ENCODE data around the gene ANKRD11. TPM values are rescaled to one million over a fixed set of nuclear protein-coding genes. Genes with fewer than 3 reads are reported as not detected.

ANKRD11 gene
- total RNA-seq, 1 experiment from 2014 or later, result 266 TPM

GRCh38 chr16:89359264-89360147 is 130.9 kb downstream of the ANKRD11 start:
- Histone ChIP-seq H3K4me3 (replicated peaks in 1 of 2; ENCODE audit: low read depth in 1 of 2, low read length in 2 of 2) (no peak overlapping the region), H3K4me1 (ENCODE audit: control insufficient read depth in 1 of 2, insufficient read depth in 2 of 2, low read length in 2 of 2) (peaks cover 22 to 49% of the 10 kb centered on the region in 2 experiments), H4K20me1 (ENCODE audit: insufficient read depth) (peaks cover 46% of the 10 kb centered on the region; the same call in 1 of the 2 replicates), H3K27me3 (ENCODE audit: insufficient read depth, low read length) (no peaks in the 10 kb centered on the region), H3K9ac (ENCODE audit: low read length) (no peak overlapping the region), H3K9me2 (ENCODE audit: insufficient read depth) (no peaks in the 10 kb centered on the region), H3K36me3 (ENCODE audit: control insufficient read depth in 1 of 2, insufficient read depth in 2 of 2, low read length in 2 of 2) (peaks cover 0 to 4% of the 10 kb centered on the region in 2 experiments; a peak in 1 of 4 replicates), H3K4me2 (ENCODE audit: low read length) (no peak overlapping the region), H3K9me3 (ENCODE audit: control insufficient read depth in 1 of 2, insufficient read depth in 1 of 2, low read depth in 1 of 2, low read length in 2 of 2) (no peaks in the 10 kb centered on the region), H3K27ac (ENCODE audit: low read depth, low read length) (no peak overlapping the region), H2AFZ (ENCODE audit: low read depth, low read length, poor library complexity, severe bottlenecking) (no peak overlapping the region), H3K79me2 (ENCODE audit: insufficient read depth, low read length) (peaks cover 99% of the 10 kb centered on the region)
- intact Hi-C loops (cut with micrococcal nuclease), result no loop called here
- ChIA-PET RAD21 (ENCODE audit: low non-redundant PET in 1 of 2, low total read pairs in 2 of 2, uncharacterized antibody in 2 of 2, unreplicated experiment in 2 of 2) (no interaction called here), CTCF (no interaction called here), POLR2A (no interaction called here)
- ATAC-seq (no peak), DNase-seq (ENCODE audit: low read depth, low spot score) (no peak)
- BruUV-seq (replicated peaks), result no TSS peak
- TF ChIP-seq POLR2AphosphoS5 (IDR thresholded peaks at IDR 0.05; ENCODE audit: low read depth, low read length) (0 out of 2 replicates have a peak, but pooled peaks have one; percentile 42), ZFX (IDR thresholded peaks at IDR 0.05) (no peak)

- intact Hi-C loops (cut with micrococcal nuclease), result no loop called here
- Histone ChIP-seq H3K9me2 (ENCODE audit: insufficient read depth) (no peaks in the 10 kb centered on the region), H3K36me3 (ENCODE audit: control insufficient read depth in 1 of 2, insufficient read depth in 2 of 2, low read length in 2 of 2) (peaks cover 0 to 4% of the 10 kb centered on the region in 2 experiments; a peak in 1 of 4 replicates), H3K9ac (ENCODE audit: low read length) (no peak overlapping the region), H3K27me3 (ENCODE audit: insufficient read depth, low read length) (no peaks in the 10 kb centered on the region), H3K4me2 (ENCODE audit: low read length) (no peak overlapping the region), H3K79me2 (ENCODE audit: insufficient read depth, low read length) (peaks cover 99% of the 10 kb centered on the region), H2AFZ (ENCODE audit: low read depth, low read length, poor library complexity, severe bottlenecking) (no peak overlapping the region), H3K4me1 (ENCODE audit: control insufficient read depth in 1 of 2, insufficient read depth in 2 of 2, low read length in 2 of 2) (peaks cover 11 to 49% of the 10 kb centered on the region in 2 experiments), H4K20me1 (ENCODE audit: insufficient read depth) (peaks cover 42% of the 10 kb centered on the region; the same call in 1 of the 2 replicates), H3K9me3 (ENCODE audit: control insufficient read depth in 1 of 2, insufficient read depth in 1 of 2, low read depth in 1 of 2, low read length in 2 of 2) (no peaks in the 10 kb centered on the region), H3K27ac (ENCODE audit: low read depth, low read length) (no peak overlapping the region), H3K4me3 (replicated peaks in 1 of 2; ENCODE audit: low read depth in 1 of 2, low read length in 2 of 2) (no peak overlapping the region)
- ChIA-PET RAD21 (ENCODE audit: low non-redundant PET in 1 of 2, low total read pairs in 2 of 2, uncharacterized antibody in 2 of 2, unreplicated experiment in 2 of 2) (no interaction called here), POLR2A (no interaction called here), CTCF (no interaction called here)
- no TSS peak for BruUV-seq (replicated peaks)
- DNase-seq (ENCODE audit: low read depth, low spot score) (no peak), ATAC-seq (no peak)
- no peak for TF ChIP-seq JUND (IDR thresholded peaks at IDR 0.05)
Observed at GRCh38 chr16:89358030-89359005, 132.0 kb downstream of the ANKRD11 start.

All from HCT116 (cell line).